ENCODE results near the gene MYRF.

The MYRF gene

DNA sequence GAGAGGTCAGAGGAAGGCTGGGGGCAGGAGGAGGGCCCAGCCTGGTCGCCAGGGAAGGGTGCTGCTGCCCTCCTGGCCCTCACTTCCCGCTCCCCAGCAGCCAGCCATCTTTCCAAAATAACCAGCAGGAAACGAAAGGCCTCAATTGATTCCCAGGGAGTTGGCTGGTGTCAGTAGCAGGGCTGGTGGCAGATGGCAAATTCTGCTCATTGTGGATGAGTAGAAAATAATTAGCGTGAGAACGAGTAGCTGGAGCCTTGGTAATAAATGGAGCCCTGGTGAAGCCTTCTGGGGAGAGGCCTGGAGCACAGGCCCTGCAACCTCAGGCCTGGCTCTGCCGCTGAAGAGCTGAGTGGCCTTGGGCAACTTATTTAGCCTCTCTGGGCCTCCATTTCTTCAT is 40.9 kb upstream of the MYRF start:
- no peak for DNase-seq (ENCODE audit: low read depth in 1 of 2, low spot score in 1 of 2)
- TF ChIP-seq POLR2AphosphoS5 (IDR thresholded peaks at IDR 0.05; ENCODE audit: low read depth) (no peak), GABPA (IDR thresholded peaks at IDR 0.05; ENCODE audit: low read depth) (no peak), SPI1 (IDR thresholded peaks at IDR 0.05; ENCODE audit: borderline replicate concordance, low read depth) (no peak), REST (IDR thresholded peaks at IDR 0.05; ENCODE audit: insufficient replicate concordance, low read depth) (no peak)
- TF ChIP-seq, protein P1, sequence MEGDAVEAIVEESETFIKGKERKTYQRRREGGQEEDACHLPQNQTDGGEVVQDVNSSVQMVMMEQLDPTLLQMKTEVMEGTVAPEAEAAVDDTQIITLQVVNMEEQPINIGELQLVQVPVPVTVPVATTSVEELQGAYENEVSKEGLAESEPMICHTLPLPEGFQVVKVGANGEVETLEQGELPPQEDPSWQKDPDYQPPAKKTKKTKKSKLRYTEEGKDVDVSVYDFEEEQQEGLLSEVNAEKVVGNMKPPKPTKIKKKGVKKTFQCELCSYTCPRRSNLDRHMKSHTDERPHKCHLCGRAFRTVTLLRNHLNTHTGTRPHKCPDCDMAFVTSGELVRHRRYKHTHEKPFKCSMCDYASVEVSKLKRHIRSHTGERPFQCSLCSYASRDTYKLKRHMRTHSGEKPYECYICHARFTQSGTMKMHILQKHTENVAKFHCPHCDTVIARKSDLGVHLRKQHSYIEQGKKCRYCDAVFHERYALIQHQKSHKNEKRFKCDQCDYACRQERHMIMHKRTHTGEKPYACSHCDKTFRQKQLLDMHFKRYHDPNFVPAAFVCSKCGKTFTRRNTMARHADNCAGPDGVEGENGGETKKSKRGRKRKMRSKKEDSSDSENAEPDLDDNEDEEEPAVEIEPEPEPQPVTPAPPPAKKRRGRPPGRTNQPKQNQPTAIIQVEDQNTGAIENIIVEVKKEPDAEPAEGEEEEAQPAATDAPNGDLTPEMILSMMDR (IDR thresholded peaks at IDR 0.05; ENCODE audit: insufficient read depth, low read length), result no peak
- Histone ChIP-seq H3K27ac (replicated peaks) (no peak overlapping the region), H3K4me3 (replicated peaks; ENCODE audit: insufficient read depth, low read length) (no peak overlapping the region), H3K27me3 (ENCODE audit: insufficient read depth, poor library complexity, severe bottlenecking) (no peaks in the 10 kb centered on the region)

DNA sequence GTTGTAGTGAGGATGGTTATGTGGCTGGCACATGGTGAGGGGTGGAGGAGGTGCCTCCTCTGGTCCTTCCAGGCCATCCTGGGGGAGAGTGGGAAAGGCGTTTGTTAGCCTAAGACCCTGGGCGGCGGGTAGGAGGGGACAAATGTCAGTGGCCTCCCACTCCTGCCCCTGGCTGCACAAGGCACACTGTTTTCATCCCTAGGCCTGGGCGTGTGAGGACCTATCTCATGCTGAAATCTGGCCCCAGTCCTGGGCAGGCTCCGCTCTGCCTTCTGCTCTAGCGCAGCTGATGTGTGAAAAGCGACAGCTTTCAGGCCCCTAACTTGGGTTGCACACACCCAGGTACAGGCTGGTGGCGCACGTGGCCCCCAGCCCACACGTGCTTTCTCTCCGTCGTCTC is 40.1 kb upstream of the MYRF start:
- no peak overlapping the region for H3K27ac ChIP-seq (replicated peaks)
- H3K27me3 ChIP-seq (ENCODE audit: insufficient read depth, poor library complexity, severe bottlenecking), result no peaks in the 10 kb centered on the region

DNA sequence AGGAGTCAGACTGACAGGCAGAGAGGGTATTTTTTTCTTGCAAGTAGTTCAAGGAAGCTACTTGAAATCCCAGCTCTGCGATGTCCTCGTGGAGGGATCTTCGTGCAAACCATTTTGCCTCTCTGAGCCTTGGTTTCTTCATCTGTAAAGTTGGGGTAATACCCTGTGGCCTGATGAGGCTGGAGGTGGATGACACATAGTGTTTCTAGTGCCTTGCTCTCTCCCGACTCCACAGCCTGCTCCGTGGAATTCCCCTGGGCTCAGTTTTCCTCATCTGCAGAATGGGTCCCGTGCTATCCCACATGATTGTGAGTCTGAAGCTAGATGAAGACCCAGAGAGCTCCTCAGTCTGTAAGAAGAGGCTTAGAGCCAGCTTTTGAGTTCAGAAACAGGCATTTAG is 39.6 kb upstream of the MYRF start:
- DNase-seq (ENCODE audit: low read depth in 1 of 2, low spot score in 1 of 2), result no peak
- H3K27ac ChIP-seq (replicated peaks), result no peak overlapping the region
- H3K27me3 ChIP-seq (ENCODE audit: insufficient read depth, poor library complexity, severe bottlenecking), result no peaks in the 10 kb centered on the region
- H3K4me3 ChIP-seq (replicated peaks; ENCODE audit: insufficient read depth, low read length), result no peak overlapping the region
- TF ChIP-seq, protein P1 (IDR thresholded peaks at IDR 0.05; ENCODE audit: insufficient read depth, low read length), result no peak
- no peak for TF ChIP-seq GABPA (IDR thresholded peaks at IDR 0.05; ENCODE audit: low read depth)
- TF ChIP-seq REST (IDR thresholded peaks at IDR 0.05; ENCODE audit: insufficient replicate concordance, low read depth), result no peak
- TF ChIP-seq POLR2AphosphoS5 (IDR thresholded peaks at IDR 0.05; ENCODE audit: low read depth), result no peak
- no peak for TF ChIP-seq SPI1 (IDR thresholded peaks at IDR 0.05; ENCODE audit: borderline replicate concordance, low read depth)

More for the DNA sequence above, 40.1 kb upstream of the MYRF start:
- DNase-seq (ENCODE audit: low read depth in 1 of 2, low spot score in 1 of 2), result no peak
- H3K4me3 ChIP-seq (replicated peaks; ENCODE audit: insufficient read depth, low read length), result no peak overlapping the region
- TF ChIP-seq, protein P1 (IDR thresholded peaks at IDR 0.05; ENCODE audit: insufficient read depth, low read length), result no peak
- TF ChIP-seq REST (IDR thresholded peaks at IDR 0.05; ENCODE audit: insufficient replicate concordance, low read depth), result no peak
- TF ChIP-seq GABPA (IDR thresholded peaks at IDR 0.05; ENCODE audit: low read depth), result no peak
- no peak for TF ChIP-seq SPI1 (IDR thresholded peaks at IDR 0.05; ENCODE audit: borderline replicate concordance, low read depth)
- no peak for TF ChIP-seq POLR2AphosphoS5 (IDR thresholded peaks at IDR 0.05; ENCODE audit: low read depth)

Data from HL-60 (cell line).